ENCODE measurements around the gene GRN.

GRCh38 chr17:44374306-44375195, 29.4 kb downstream of the GRN start:
- TF ChIP-seq CTCF (IDR thresholded peaks at IDR 0.05 in 4 of 5, conservative IDR thresholded peaks at IDR 0.05 in 1 of 5) (no peak), POLR2A (IDR thresholded peaks at IDR 0.05) (no peak)

Measured in gastrocnemius medialis (tissue), 4 donors.